Measurements from ENCODE around the gene NYNRIN.

GRCh38 chr14:24429395-24430142, 30.8 kb downstream of the NYNRIN start, which contains the start of the genes CBLN3 and KHNYN:
- TF ChIP-seq POLR2AphosphoS5 (IDR thresholded peaks at IDR 0.05) (no peak), CTCF (IDR thresholded peaks at IDR 0.05; ENCODE audit: poor library complexity, severe bottlenecking) (no peak), EZH2 (IDR thresholded peaks at IDR 0.05; ENCODE audit: borderline replicate concordance, insufficient read depth, low read length, poor library complexity, severe bottlenecking) (no peak), REST (IDR thresholded peaks at IDR 0.05; ENCODE audit: borderline replicate concordance) (no peak), SMC3 (conservative IDR thresholded peaks at IDR 0.05; ENCODE audit: poor library complexity) (no peak), EP300 (conservative IDR thresholded peaks at IDR 0.05; ENCODE audit: poor library complexity, severe bottlenecking) (no peak), TAF1 (IDR thresholded peaks at IDR 0.05; ENCODE audit: low read depth) (no peak), RAD21 (conservative IDR thresholded peaks at IDR 0.05) (no peak)

Data from neural cell (in vitro differentiated cells).